Measurements from ENCODE around the gene HACD4. TPM values are rescaled to one million over a fixed set of nuclear protein-coding genes. Genes with fewer than 3 reads are reported as not detected.

The HACD4 gene
- total RNA-seq, 1 experiment from 2014 or later: 0.63 TPM

GRCh38 chr9:21027295-21027694, 4.1 kb downstream of the HACD4 start:
- no peak overlapping the region for H3T11ph ChIP-seq (ENCODE audit: low read length)
- H2AK5ac ChIP-seq (ENCODE audit: insufficient read length, low read length): no peak overlapping the region
- no peak overlapping the region for H2BK5ac ChIP-seq (ENCODE audit: insufficient read length, low read length)
- TF ChIP-seq CTCF (conservative IDR thresholded peaks at IDR 0.05): no peak
- H3K9ac ChIP-seq (ENCODE audit: extremely low read depth, insufficient read length, low read length): no peak overlapping the region
- H3K4me3 Mint-ChIP-seq: no peak overlapping the region
- H3K27me3 Mint-ChIP-seq (ENCODE audit: low read depth): peaks cover 4% of the 10 kb centered on the region
- H2BK15ac ChIP-seq (ENCODE audit: low read depth, low read length): no peak overlapping the region
- H2BK12ac ChIP-seq (ENCODE audit: insufficient read length, low read depth, low read length): no peak overlapping the region
- peaks cover 0 to 3% (median 0%) of the 10 kb centered on the region in 3 experiments; a peak in 2 of 7 replicates for H3K36me3 Mint-ChIP-seq (ENCODE audit: insufficient read depth in 1 of 3, low read depth in 3 of 3)
- H3K27ac Mint-ChIP-seq: no peak overlapping the region
- no peak overlapping the region for H3K14ac ChIP-seq (ENCODE audit: insufficient read depth, low read length)
- H3K27me3 ChIP-seq (ENCODE audit: insufficient read depth, low read length): no peaks in the 10 kb centered on the region
- H4K5ac ChIP-seq (ENCODE audit: insufficient read length, low read depth, low read length): no peak overlapping the region
- DNase-seq: no peak
- H3K23me2 ChIP-seq (ENCODE audit: insufficient read length, low read depth, low read length, poor library complexity, severe bottlenecking): peaks cover 6% of the 10 kb centered on the region
- H3K9me3 Mint-ChIP-seq: peaks cover under 1% of the 10 kb centered on the region in 2 experiments; a peak in 2 of 5 replicates
- H3K18ac ChIP-seq (ENCODE audit: insufficient read length, low read depth, low read length): no peak overlapping the region
- H3K79me2 ChIP-seq (ENCODE audit: insufficient read depth, low read length): no peaks in the 10 kb centered on the region
- H2BK20ac ChIP-seq (ENCODE audit: low read depth, low read length, poor library complexity, severe bottlenecking): no peak overlapping the region
- no peak overlapping the region for H4K91ac ChIP-seq (ENCODE audit: insufficient read length, low read depth, low read length)
- no peak overlapping the region for H2AFZ ChIP-seq (ENCODE audit: low read length)
- no peak overlapping the region for H3K27ac ChIP-seq (ENCODE audit: insufficient read length, low read depth, low read length)
- H4K20me1 ChIP-seq (ENCODE audit: control insufficient read depth, insufficient read depth, insufficient read length): no peaks in the 10 kb centered on the region
- no peaks in the 10 kb centered on the region; the same call in 1 of the 2 replicates for H3K4me1 ChIP-seq (ENCODE audit: insufficient read depth, low read length)
- H3K9me3 ChIP-seq (ENCODE audit: control insufficient read depth, low read depth, low read length): no peaks in the 10 kb centered on the region
- H3K56ac ChIP-seq (ENCODE audit: insufficient read length, low read depth, low read length): no peak overlapping the region
- H2BK120ac ChIP-seq (ENCODE audit: low read depth, low read length, poor library complexity, severe bottlenecking): no peak overlapping the region
- no peak overlapping the region for H3K4me2 ChIP-seq (ENCODE audit: insufficient read depth, insufficient read length, low read length)
- H3K79me1 ChIP-seq (ENCODE audit: insufficient read depth, low read depth, low read length, poor library complexity, severe bottlenecking): no peaks in the 10 kb centered on the region
- no CpG with 5 or more reads among the region's 4 CpGs for WGBS (ENCODE audit: extremely low coverage, insufficient read length, low lambda C conversion rate)
- peaks cover under 1 to 4% of the 10 kb centered on the region in 2 experiments; a peak in 2 of 4 replicates for H3K4me1 Mint-ChIP-seq
- H4K8ac ChIP-seq (replicated peaks; ENCODE audit: insufficient read length, low read depth, low read length): no peak overlapping the region
- H3K4ac ChIP-seq (ENCODE audit: low read depth, low read length): no peak overlapping the region
- H3K23ac ChIP-seq (ENCODE audit: insufficient read length, low read depth, low read length): no peak overlapping the region

Data from H9 (cell line).